GM23338 (cell line): ENCODE data around the gene TIMMDC1. TPM values are rescaled to one million over a fixed set of nuclear protein-coding genes. Genes with fewer than 3 reads are reported as not detected.

Experiments
- ATAC-seq: fragments of 200-7000 bp; cut with Tn5 transposase; 3 replicates; pipeline ENCODE4 v1.9.1; 2020
- DNase-seq: peaks from one replicate; pipeline ENCODE4 v3.0.0-alpha.2; 2015; ENCODE audit warnings: low spot score
- H2AFZ ChIP-seq: fragments of 200-600 bp; sonication (generic); 2 replicates; pipeline ENCODE4 v1.8.0; 2016; ENCODE audit warnings: antibody characterized with exemption, mild to moderate bottlenecking, moderate library complexity
- H3F3A ChIP-seq: fragments of 200-600 bp; sonication (generic); replicated peaks from 2 replicates; pipeline ENCODE4 v1.8.0; 2017; ENCODE audit warnings: antibody characterized with exemption, mixed run types, low read depth
- H3K27ac ChIP-seq: fragments of 200-600 bp; sonication (generic); 2 replicates; pipeline ENCODE4 v1.6.1; 2016; ENCODE audit warnings: low read depth
- H3K27me3 ChIP-seq: fragments of 200-600 bp; sonication (generic); 2 replicates; pipeline ENCODE4 v1.8.0; 2016; ENCODE audit warnings: mild to moderate bottlenecking, mixed run types, moderate library complexity; ENCODE audit not compliant: insufficient read depth
- H3K36me3 ChIP-seq: fragments of 200-600 bp; sonication (generic); 2 replicates; pipeline ENCODE4 v1.8.0; 2016; ENCODE audit warnings: mild to moderate bottlenecking; ENCODE audit not compliant: insufficient read depth
- H3K4me1 ChIP-seq: fragments of 200-600 bp; sonication (generic); 2 replicates; pipeline ENCODE4 v1.8.0; 2016; ENCODE audit warnings: mild to moderate bottlenecking, moderate library complexity; ENCODE audit not compliant: insufficient read depth
- H3K4me2 ChIP-seq: fragments of 200-600 bp; sonication (generic); 2 replicates; pipeline ENCODE4 v1.7.1; 2017; ENCODE audit warnings: mixed run types
- H3K4me3 ChIP-seq: fragments of 200-600 bp; sonication (generic); 2 replicates; pipeline ENCODE4 v1.6.1; 2016; ENCODE audit warnings: mixed run types
- H3K79me2 ChIP-seq: fragments of 200-600 bp; sonication (generic); replicated peaks from 2 replicates; pipeline ENCODE4 v1.8.0; 2017; ENCODE audit warnings: mild to moderate bottlenecking; ENCODE audit not compliant: insufficient read depth
- H3K9me2 ChIP-seq: fragments of 200-600 bp; sonication (generic); 2 replicates; pipeline ENCODE4 v1.8.0; 2017; ENCODE audit not compliant: insufficient read depth
- H4K20me1 ChIP-seq: fragments of 200-600 bp; sonication (generic); replicated peaks from 2 replicates; pipeline ENCODE4 v1.8.0; 2017; ENCODE audit warnings: mild to moderate bottlenecking; ENCODE audit not compliant: insufficient read depth
- H3K27ac Mint-ChIP-seq: 2 replicates; pipeline ENCODE4 v1.8.0; 2020; ENCODE audit warnings: inconsistent platforms, mild to moderate bottlenecking, moderate library complexity, mixed read lengths
- H3K27me3 Mint-ChIP-seq: 3 replicates; pipeline ENCODE4 v1.8.0; 2022; ENCODE audit warnings: low read depth, mild to moderate bottlenecking, moderate library complexity, mixed read lengths, inconsistent platforms; ENCODE audit not compliant: insufficient read depth, poor library complexity
- H3K36me3 Mint-ChIP-seq: 3 replicates; pipeline ENCODE4 v1.8.0; 2021; ENCODE audit warnings: low read depth, mild to moderate bottlenecking, inconsistent platforms, moderate library complexity, mixed read lengths
- H3K4me1 Mint-ChIP-seq: 3 replicates; pipeline ENCODE4 v1.8.0; 2020; ENCODE audit warnings: mild to moderate bottlenecking, inconsistent platforms, mixed read lengths
- H3K4me3 Mint-ChIP-seq: 3 replicates; pipeline ENCODE4 v1.8.0; 2021; ENCODE audit warnings: moderate library complexity, mild to moderate bottlenecking, inconsistent platforms, mixed read lengths
- H3K9me3 Mint-ChIP-seq: 3 replicates; pipeline ENCODE4 v1.8.0; 2020; ENCODE audit warnings: moderate library complexity, mild to moderate bottlenecking, inconsistent platforms, mixed read lengths
- CREB1 ChIP-seq: fragments of 250-450 bp; sonication (Bioruptor Pico); IDR thresholded peaks from 2 replicates; pipeline ENCODE4 v1.5.0; 2020; ENCODE audit warnings: low read depth, mild to moderate bottlenecking, moderate library complexity
- EZH2 ChIP-seq: fragments of 200-600 bp; sonication (generic); IDR thresholded peaks from one replicate; pipeline ENCODE4 v1.8.0; 2017; ENCODE audit warnings: antibody characterized with exemption, mild to moderate bottlenecking, low read depth; ENCODE audit not compliant: unreplicated experiment
- EZH2phosphoT487 ChIP-seq: fragments of 200-600 bp; sonication (generic); IDR thresholded peaks from one replicate; pipeline ENCODE4 v1.8.1; 2018; ENCODE audit warnings: antibody characterized with exemption; ENCODE audit not compliant: unreplicated experiment
- JUNB ChIP-seq: IDR thresholded peaks from one replicate; pipeline ENCODE4 v1.6.1; 2016; ENCODE audit warnings: antibody characterized with exemption; ENCODE audit not compliant: unreplicated experiment
- NANOG ChIP-seq: IDR thresholded peaks from 2 replicates; pipeline ENCODE4 v1.6.1; 2016; ENCODE audit warnings: antibody characterized with exemption, borderline replicate concordance
- POLR2AphosphoS5 ChIP-seq: IDR thresholded peaks from 2 replicates; pipeline ENCODE4 v1.6.1; 2016; ENCODE audit warnings: antibody characterized with exemption, low read depth
- REST ChIP-seq: IDR thresholded peaks from one replicate; pipeline ENCODE4 v1.6.1; 2018; ENCODE audit warnings: antibody characterized with exemption; ENCODE audit not compliant: unreplicated experiment
- STAT1 ChIP-seq: IDR thresholded peaks from one replicate; pipeline ENCODE4 v1.6.1; 2016; ENCODE audit warnings: antibody characterized with exemption; ENCODE audit not compliant: unreplicated experiment
- ZNF114 ChIP-seq: fragments of 250-450 bp; sonication (Bioruptor Pico); IDR thresholded peaks from 2 replicates; pipeline ENCODE4 v1.5.0; 2020; ENCODE audit warnings: mild to moderate bottlenecking, moderate library complexity
- ZNF331 ChIP-seq: fragments of 250-450 bp; sonication (Bioruptor Pico); IDR thresholded peaks from 2 replicates; pipeline ENCODE4 v1.5.0; 2020; ENCODE audit warnings: low read depth, mild to moderate bottlenecking, moderate library complexity
- polyA plus RNA-seq: library from polyadenylated mRNA; unstranded; fragments of >200 nt; fragmentation: Nextera tagmentation; extraction: Ambion mirVana; gene quantifications from 2 replicates; pipeline ENCODE4 v1.2.1, GENCODE V29; 2016
- total RNA-seq: library from RNA; depleted of rRNA; stranded (reverse); fragments of >200 nt; shearing (Covaris generic); gene quantifications from 2 replicates; pipeline ENCODE4 v1.2.3, GENCODE V29; 2014
- TF ChIP-seq, protein P1 (sequence below): IDR thresholded peaks from 2 replicates; pipeline ENCODE4 v1.6.1; 2016; ENCODE audit warnings: antibody characterized with exemption
- TF ChIP-seq, protein P2 (sequence below): fragments of 250-450 bp; sonication (Bioruptor Pico); IDR thresholded peaks from 2 replicates; pipeline ENCODE4 v1.5.0; 2020; ENCODE audit warnings: mild to moderate bottlenecking, moderate library complexity

TIMMDC1 gene
- total and polyA plus RNA-seq, 2 experiments from 2014 or later: 62.2 to 105 TPM

DNA sequence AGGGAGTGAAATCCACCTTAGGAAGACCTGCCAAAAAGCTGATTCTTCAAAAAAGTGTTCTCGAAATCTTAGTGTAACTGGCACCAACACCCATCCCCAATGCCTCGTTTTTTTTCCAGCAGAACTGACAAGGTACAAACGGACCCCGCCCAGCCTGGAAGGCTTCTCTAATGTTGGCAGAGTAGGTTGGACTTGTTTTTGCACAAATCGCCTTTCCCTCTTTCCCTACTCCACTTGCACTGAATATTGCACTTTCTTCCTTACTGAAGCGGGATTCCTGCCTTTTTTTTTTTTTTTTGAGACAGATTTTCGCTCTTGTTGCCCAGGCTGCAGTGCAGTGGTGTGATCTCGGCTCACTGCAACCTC is 544 bp upstream of the TIMMDC1 start:
- Mint-ChIP-seq H3K27ac (peak overlapping the region; percentile 100), H3K36me3 (peaks cover 16% of the 10 kb centered on the region), H3K27me3 (no peaks in the 10 kb centered on the region), H3K9me3 (no peaks in the 10 kb centered on the region; the same call in 2 of the 3 replicates), H3K4me1 (peaks cover 10% of the 10 kb centered on the region), H3K4me3 (peak overlapping the region; percentile 99)
- no peak for TF ChIP-seq ZNF331 (CRISPR knock-in tag)
- TF ChIP-seq ZNF114 (CRISPR knock-in tag): no peak
- Histone ChIP-seq H3K4me3 (peak overlapping the region; percentile 94), H3K27me3 (no peaks in the 10 kb centered on the region), H3K79me2 (peaks cover 34% of the 10 kb centered on the region), H3F3A (0 out of 2 replicates have a peak, but pooled peaks cover 5% of the 10 kb centered on the region), H4K20me1 (0 out of 2 replicates have a peak, but pooled peaks cover 4% of the 10 kb centered on the region), H3K4me1 (peaks cover 14% of the 10 kb centered on the region), H3K27ac (peak overlapping the region; percentile 87), H3K4me2 (peak overlapping the region; percentile 84), H3K36me3 (peaks cover 3% of the 10 kb centered on the region), H2AFZ (peak overlapping the region; percentile 76; the same call in 1 of the 2 replicates), H3K9me2 (no peaks in the 10 kb centered on the region)
- ATAC-seq (peak; percentile 13), DNase-seq (peak; percentile 43)

DNA sequence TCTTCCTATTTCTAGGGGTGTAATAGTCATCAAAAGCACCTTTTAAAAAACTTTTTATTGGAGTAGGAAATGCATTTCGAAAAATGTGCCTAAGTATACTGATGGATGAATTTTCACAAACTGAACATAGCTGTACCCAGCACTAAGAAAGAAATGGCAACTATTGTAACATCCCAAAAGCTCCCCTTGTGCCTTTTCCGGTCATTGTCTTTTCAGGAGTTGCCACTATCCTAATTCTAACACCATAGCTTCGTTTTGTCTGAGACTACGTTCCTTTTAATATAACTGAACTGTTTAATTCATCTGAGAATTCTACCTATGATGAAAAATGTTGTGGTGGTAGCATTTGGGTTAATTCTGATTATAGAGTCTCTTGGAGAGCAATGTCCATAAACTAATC is 1.9 kb downstream of the TIMMDC1 start:
- H3K27ac Mint-ChIP-seq: no peak overlapping the region
- Histone ChIP-seq H3K27ac (peak overlapping the region; percentile 60; the same call in 1 of the 2 replicates), H3F3A (0 out of 2 replicates have a peak, but pooled peaks cover 5% of the 10 kb centered on the region), H3K36me3 (peaks cover 20% of the 10 kb centered on the region; the same call in 1 of the 2 replicates), H2AFZ (no peak overlapping the region), H3K4me2 (peak overlapping the region; percentile 84), H3K27me3 (no peaks in the 10 kb centered on the region), H3K79me2 (peaks cover 34% of the 10 kb centered on the region), H4K20me1 (0 out of 2 replicates have a peak, but pooled peaks cover 4% of the 10 kb centered on the region), H3K9me2 (no peaks in the 10 kb centered on the region), H3K4me3 (peak overlapping the region; percentile 94), H3K4me1 (peaks cover 14% of the 10 kb centered on the region)
- H3K4me1 Mint-ChIP-seq: peaks cover 10% of the 10 kb centered on the region
- ATAC-seq (no peak), DNase-seq (no peak)
- H3K4me3 Mint-ChIP-seq: peak overlapping the region; percentile 99
- no peaks in the 10 kb centered on the region; the same call in 2 of the 3 replicates for H3K9me3 Mint-ChIP-seq
- peaks cover 31% of the 10 kb centered on the region for H3K36me3 Mint-ChIP-seq
- no peaks in the 10 kb centered on the region for H3K27me3 Mint-ChIP-seq
- no peak for TF ChIP-seq POLR2AphosphoS5
- no peak for TF ChIP-seq EZH2
- TF ChIP-seq, protein P1, sequence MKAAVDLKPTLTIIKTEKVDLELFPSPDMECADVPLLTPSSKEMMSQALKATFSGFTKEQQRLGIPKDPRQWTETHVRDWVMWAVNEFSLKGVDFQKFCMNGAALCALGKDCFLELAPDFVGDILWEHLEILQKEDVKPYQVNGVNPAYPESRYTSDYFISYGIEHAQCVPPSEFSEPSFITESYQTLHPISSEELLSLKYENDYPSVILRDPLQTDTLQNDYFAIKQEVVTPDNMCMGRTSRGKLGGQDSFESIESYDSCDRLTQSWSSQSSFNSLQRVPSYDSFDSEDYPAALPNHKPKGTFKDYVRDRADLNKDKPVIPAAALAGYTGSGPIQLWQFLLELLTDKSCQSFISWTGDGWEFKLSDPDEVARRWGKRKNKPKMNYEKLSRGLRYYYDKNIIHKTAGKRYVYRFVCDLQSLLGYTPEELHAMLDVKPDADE: no peak
- TF ChIP-seq NANOG: no peak
- TF ChIP-seq STAT1: no peak
- no peak for TF ChIP-seq EZH2phosphoT487
- TF ChIP-seq ZNF331 (CRISPR knock-in tag): no peak
- TF ChIP-seq, protein P2, sequence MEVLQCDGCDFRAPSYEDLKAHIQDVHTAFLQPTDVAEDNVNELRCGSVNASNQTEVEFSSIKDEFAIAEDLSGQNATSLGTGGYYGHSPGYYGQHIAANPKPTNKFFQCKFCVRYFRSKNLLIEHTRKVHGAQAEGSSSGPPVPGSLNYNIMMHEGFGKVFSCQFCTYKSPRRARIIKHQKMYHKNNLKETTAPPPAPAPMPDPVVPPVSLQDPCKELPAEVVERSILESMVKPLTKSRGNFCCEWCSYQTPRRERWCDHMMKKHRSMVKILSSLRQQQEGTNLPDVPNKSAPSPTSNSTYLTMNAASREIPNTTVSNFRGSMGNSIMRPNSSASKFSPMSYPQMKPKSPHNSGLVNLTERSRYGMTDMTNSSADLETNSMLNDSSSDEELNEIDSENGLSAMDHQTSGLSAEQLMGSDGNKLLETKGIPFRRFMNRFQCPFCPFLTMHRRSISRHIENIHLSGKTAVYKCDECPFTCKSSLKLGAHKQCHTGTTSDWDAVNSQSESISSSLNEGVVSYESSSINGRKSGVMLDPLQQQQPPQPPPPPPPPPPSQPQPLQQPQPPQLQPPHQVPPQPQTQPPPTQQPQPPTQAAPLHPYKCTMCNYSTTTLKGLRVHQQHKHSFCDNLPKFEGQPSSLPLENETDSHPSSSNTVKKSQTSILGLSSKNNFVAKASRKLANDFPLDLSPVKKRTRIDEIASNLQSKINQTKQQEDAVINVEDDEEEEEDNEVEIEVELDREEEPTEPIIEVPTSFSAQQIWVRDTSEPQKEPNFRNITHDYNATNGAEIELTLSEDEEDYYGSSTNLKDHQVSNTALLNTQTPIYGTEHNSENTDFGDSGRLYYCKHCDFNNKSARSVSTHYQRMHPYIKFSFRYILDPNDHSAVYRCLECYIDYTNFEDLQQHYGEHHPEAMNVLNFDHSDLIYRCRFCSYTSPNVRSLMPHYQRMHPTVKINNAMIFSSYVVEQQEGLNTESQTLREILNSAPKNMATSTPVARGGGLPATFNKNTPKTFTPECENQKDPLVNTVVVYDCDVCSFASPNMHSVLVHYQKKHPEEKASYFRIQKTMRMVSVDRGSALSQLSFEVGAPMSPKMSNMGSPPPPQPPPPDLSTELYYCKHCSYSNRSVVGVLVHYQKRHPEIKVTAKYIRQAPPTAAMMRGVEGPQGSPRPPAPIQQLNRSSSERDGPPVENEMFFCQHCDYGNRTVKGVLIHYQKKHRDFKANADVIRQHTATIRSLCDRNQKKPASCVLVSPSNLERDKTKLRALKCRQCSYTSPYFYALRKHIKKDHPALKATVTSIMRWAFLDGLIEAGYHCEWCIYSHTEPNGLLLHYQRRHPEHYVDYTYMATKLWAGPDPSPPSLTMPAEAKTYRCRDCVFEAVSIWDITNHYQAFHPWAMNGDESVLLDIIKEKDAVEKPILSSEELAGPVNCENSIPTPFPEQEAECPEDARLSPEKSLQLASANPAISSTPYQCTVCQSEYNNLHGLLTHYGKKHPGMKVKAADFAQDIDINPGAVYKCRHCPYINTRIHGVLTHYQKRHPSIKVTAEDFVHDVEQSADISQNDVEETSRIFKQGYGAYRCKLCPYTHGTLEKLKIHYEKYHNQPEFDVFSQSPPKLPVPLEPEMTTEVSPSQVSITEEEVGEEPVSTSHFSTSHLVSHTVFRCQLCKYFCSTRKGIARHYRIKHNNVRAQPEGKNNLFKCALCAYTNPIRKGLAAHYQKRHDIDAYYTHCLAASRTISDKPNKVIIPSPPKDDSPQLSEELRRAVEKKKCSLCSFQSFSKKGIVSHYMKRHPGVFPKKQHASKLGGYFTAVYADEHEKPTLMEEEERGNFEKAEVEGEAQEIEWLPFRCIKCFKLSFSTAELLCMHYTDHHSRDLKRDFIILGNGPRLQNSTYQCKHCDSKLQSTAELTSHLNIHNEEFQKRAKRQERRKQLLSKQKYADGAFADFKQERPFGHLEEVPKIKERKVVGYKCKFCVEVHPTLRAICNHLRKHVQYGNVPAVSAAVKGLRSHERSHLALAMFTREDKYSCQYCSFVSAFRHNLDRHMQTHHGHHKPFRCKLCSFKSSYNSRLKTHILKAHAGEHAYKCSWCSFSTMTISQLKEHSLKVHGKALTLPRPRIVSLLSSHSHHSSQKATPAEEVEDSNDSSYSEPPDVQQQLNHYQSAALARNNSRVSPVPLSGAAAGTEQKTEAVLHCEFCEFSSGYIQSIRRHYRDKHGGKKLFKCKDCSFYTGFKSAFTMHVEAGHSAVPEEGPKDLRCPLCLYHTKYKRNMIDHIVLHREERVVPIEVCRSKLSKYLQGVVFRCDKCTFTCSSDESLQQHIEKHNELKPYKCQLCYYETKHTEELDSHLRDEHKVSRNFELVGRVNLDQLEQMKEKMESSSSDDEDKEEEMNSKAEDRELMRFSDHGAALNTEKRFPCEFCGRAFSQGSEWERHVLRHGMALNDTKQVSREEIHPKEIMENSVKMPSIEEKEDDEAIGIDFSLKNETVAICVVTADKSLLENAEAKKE (CRISPR knock-in tag): no peak
- TF ChIP-seq JUNB: no peak
- TF ChIP-seq REST: no peak
- TF ChIP-seq CREB1 (CRISPR knock-in tag): no peak
